Measurements from ENCODE around the gene SDK2. TPM values are rescaled to one million over a fixed set of nuclear protein-coding genes. Genes with fewer than 3 reads are reported as not detected.
A peak's percentile ranks its signal among the peaks of the same experiment; 100 is the strongest.

SDK2 gene
- total and polyA plus RNA-seq, 9 of the 15 experiments (the other 6 are each of a cell fraction or from before 2014, with no cell fraction given), result 0.04 TPM; not detected in 8

DNA sequence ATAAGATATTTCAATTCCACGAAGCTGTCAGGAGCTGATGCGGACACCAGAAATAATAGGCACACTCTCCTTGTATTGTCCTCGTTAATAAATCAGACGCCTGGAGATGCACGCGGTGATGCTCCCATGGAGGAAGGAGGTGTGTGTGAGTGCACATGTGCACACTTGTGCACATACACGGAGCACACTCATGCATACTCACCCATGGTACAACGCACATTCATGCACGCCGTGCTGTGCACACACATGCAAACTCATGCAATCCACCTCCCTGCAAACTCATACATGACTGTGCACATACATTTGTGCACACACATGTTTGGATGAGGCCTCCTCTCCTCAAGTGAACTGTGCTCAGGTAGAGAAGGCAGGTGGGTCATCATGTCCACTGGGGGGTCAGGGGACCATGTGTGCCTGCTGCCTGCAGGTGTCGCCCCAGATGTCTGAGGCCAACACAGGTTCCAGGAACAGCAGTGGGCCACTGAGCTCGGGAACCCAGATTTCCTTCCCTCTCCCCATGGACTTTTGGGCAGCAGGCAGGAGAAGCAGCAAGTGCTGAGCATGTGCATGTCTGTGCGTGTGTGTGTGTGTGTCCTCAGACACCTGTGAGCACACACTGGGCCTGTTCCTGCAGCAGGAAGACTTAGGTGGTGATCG is 165.3 kb downstream of the SDK2 start:
- H4K20me1 ChIP-seq (replicated peaks; ENCODE audit: control insufficient read depth, insufficient read depth, low read length), result peaks cover 6% of the 10 kb centered on the region; the same call in 1 of the 2 replicates
- H3K36me3 ChIP-seq (ENCODE audit: control insufficient read depth, insufficient read depth, low read length), result no peaks in the 10 kb centered on the region
- H3K27ac ChIP-seq (ENCODE audit: extremely low read depth, low read depth, low read length), result no peak overlapping the region
- in situ Hi-C loops (cut with MboI), result no loop called here
- intact Hi-C loops (cut with micrococcal nuclease), result no loop called here
- no peaks in the 10 kb centered on the region for H3K9me1 ChIP-seq (ENCODE audit: control insufficient read depth, insufficient read depth, low read length)
- no peaks in the 10 kb centered on the region for H3K9me3 ChIP-seq (replicated peaks; ENCODE audit: control insufficient read depth, insufficient read depth, low read depth, low read length)
- no peak overlapping the region for H3K4me2 ChIP-seq (ENCODE audit: insufficient read depth, low read length)
- ChIA-PET CTCF (ENCODE audit: low intra/inter-chr PET ratio) (no interaction called here), POLR2A (interaction anchor here (0.6 kb wide), 2 partner anchors 44 to 162 kb away, joined by 3 to 4 read pairs; no protein-coding TSS in a partner anchor)
- 0 out of 2 replicates have a peak, but pooled peaks have one; percentile 5 for TF ChIP-seq JUND (IDR thresholded peaks at IDR 0.05; ENCODE audit: borderline replicate concordance, low read depth, low read length)
- no peak for TF ChIP-seq JUND (tag; IDR thresholded peaks at IDR 0.05; ENCODE audit: borderline replicate concordance, low read depth, low read length)
- no peak for TF ChIP-seq ILK (tag; IDR thresholded peaks at IDR 0.05; ENCODE audit: borderline replicate concordance, low read depth)
- 0 out of 2 replicates have a peak, but pooled peaks have one; percentile 6 for TF ChIP-seq SMC3 (conservative IDR thresholded peaks at IDR 0.05; ENCODE audit: insufficient read depth, low read depth, low read length)
- TF ChIP-seq RAD21 (CRISPR knock-in tag; conservative IDR thresholded peaks at IDR 0.05 in 1 of 2, IDR thresholded peaks at IDR 0.05 in 1 of 2), result peak in 1 of 2 experiments; percentile 46; a peak in 2 of 4 replicates
- TF ChIP-seq, protein P1, sequence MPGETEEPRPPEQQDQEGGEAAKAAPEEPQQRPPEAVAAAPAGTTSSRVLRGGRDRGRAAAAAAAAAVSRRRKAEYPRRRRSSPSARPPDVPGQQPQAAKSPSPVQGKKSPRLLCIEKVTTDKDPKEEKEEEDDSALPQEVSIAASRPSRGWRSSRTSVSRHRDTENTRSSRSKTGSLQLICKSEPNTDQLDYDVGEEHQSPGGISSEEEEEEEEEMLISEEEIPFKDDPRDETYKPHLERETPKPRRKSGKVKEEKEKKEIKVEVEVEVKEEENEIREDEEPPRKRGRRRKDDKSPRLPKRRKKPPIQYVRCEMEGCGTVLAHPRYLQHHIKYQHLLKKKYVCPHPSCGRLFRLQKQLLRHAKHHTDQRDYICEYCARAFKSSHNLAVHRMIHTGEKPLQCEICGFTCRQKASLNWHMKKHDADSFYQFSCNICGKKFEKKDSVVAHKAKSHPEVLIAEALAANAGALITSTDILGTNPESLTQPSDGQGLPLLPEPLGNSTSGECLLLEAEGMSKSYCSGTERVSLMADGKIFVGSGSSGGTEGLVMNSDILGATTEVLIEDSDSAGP (CRISPR knock-in tag; IDR thresholded peaks at IDR 0.05), result no peak
- TF ChIP-seq, protein P2, sequence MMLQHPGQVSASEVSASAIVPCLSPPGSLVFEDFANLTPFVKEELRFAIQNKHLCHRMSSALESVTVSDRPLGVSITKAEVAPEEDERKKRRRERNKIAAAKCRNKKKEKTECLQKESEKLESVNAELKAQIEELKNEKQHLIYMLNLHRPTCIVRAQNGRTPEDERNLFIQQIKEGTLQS (IDR thresholded peaks at IDR 0.05), result no peak
- TF ChIP-seq, protein P2 (CRISPR knock-in tag; conservative IDR thresholded peaks at IDR 0.05), result no peak
- no peak for TF ChIP-seq RCOR1 (IDR thresholded peaks at IDR 0.05; ENCODE audit: borderline replicate concordance in 1 of 2, low read depth in 2 of 2, low read length in 2 of 2)
- TF ChIP-seq NR2F6 (CRISPR knock-in tag; IDR thresholded peaks at IDR 0.05), result no peak
- TF ChIP-seq, protein P3, sequence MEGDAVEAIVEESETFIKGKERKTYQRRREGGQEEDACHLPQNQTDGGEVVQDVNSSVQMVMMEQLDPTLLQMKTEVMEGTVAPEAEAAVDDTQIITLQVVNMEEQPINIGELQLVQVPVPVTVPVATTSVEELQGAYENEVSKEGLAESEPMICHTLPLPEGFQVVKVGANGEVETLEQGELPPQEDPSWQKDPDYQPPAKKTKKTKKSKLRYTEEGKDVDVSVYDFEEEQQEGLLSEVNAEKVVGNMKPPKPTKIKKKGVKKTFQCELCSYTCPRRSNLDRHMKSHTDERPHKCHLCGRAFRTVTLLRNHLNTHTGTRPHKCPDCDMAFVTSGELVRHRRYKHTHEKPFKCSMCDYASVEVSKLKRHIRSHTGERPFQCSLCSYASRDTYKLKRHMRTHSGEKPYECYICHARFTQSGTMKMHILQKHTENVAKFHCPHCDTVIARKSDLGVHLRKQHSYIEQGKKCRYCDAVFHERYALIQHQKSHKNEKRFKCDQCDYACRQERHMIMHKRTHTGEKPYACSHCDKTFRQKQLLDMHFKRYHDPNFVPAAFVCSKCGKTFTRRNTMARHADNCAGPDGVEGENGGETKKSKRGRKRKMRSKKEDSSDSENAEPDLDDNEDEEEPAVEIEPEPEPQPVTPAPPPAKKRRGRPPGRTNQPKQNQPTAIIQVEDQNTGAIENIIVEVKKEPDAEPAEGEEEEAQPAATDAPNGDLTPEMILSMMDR (IDR thresholded peaks at IDR 0.05 in 2 of 3, conservative IDR thresholded peaks at IDR 0.05 in 1 of 3; ENCODE audit: insufficient read depth in 2 of 3, low read depth in 1 of 3, low read length in 3 of 3), result peak; percentile 60 to 66 (median 60)
- TF ChIP-seq MEF2D (tag; conservative IDR thresholded peaks at IDR 0.05; ENCODE audit: low read depth), result no peak
- BruUV-seq (replicated peaks), result no TSS peak
- peaks cover 7 to 8% of the 10 kb centered on the region in 2 experiments; a peak in 4 of 5 replicates for H3K4me1 ChIP-seq (replicated peaks in 1 of 2; ENCODE audit: control insufficient read depth in 2 of 2, insufficient read depth in 2 of 2, low read length in 2 of 2)
- H3K4me3 ChIP-seq, result no peak overlapping the region
- 6% methylated on average over 14 of the region's 14 CpGs for WGBS (ENCODE audit: insufficient coverage, low coverage, missing lambda C conversion rate)
- H3K9ac ChIP-seq (ENCODE audit: insufficient read depth in 1 of 2, low read depth in 2 of 2, low read length in 2 of 2), result no peak overlapping the region
- FAIRE-seq (peak; percentile 42), ATAC-seq (peak; percentile 64), DNase-seq (ENCODE audit: extremely low read depth in 1 of 4, low spot score in 3 of 4) (peak; percentile 23 to 39 (median 36))
- peaks cover 13 to 37% of the 10 kb centered on the region in 2 experiments for H3K27me3 ChIP-seq (ENCODE audit: control insufficient read depth in 2 of 2, insufficient read depth in 2 of 2, low read length in 2 of 2)
- H2AFZ ChIP-seq (ENCODE audit: low read depth, low read length), result no peak overlapping the region
- H3K79me2 ChIP-seq (ENCODE audit: control insufficient read depth, insufficient read depth, low read length), result no peaks in the 10 kb centered on the region

Measured in K562 (cell line).